GM21423 (cell line): ENCODE data around the gene VPS52.

Experiments used
- ATAC-seq: cut with Tn5 transposase; IDR thresholded peaks from one replicate; pipeline ENCODE4 v1.9.1; 2021; ENCODE audit warnings: mild to moderate bottlenecking, moderate library complexity; ENCODE audit not compliant: unreplicated experiment

Gene VPS52, protein sequence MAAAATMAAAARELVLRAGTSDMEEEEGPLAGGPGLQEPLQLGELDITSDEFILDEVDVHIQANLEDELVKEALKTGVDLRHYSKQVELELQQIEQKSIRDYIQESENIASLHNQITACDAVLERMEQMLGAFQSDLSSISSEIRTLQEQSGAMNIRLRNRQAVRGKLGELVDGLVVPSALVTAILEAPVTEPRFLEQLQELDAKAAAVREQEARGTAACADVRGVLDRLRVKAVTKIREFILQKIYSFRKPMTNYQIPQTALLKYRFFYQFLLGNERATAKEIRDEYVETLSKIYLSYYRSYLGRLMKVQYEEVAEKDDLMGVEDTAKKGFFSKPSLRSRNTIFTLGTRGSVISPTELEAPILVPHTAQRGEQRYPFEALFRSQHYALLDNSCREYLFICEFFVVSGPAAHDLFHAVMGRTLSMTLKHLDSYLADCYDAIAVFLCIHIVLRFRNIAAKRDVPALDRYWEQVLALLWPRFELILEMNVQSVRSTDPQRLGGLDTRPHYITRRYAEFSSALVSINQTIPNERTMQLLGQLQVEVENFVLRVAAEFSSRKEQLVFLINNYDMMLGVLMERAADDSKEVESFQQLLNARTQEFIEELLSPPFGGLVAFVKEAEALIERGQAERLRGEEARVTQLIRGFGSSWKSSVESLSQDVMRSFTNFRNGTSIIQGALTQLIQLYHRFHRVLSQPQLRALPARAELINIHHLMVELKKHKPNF

DNA sequence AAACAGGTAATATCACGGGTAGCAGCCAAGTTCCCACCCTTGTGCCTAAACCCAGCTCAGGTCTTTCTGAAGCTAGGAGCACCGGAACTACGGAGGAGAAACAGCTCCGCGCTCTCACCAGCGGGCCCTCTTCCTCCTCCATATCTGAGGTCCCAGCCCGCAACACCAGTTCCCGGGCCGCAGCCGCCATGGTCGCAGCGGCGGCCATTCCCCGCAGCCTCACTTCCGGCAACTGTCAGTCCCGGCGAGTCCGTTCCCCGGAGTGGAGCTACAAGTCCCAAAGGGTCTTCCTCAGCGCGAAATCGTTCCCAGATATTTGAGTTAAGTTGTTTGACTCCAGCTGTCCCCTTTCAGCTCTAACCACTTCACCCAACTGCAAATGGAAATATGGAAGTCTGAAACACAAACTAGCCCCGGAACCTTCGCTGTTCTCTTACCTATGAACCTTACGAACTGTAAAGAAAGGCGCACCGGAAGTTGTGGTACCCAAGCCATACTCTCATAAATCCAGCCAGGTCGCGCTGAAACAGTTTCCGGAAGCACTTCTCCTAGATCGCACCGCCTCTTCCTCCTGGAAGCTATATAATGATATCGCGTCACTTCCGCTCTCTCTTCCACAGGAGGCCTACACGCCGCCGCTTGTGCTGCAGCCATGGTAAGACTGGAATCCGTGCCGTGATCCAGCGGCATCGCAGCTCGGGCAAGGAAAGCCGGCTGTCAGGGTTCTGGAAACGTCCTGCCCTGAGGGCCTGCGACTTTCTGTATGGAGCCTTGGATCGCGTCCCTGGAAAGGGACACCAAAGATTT, at the start of gene VPS52, which contains the start of gene RPS18:
Gene VPS52 (minus strand): TSS at position 409 of the 807 bp plus-strand sequence. CDS start 201 bp downstream, at position 208.
Gene RPS18 (plus strand): TSS at position 608 of the 807 bp plus-strand sequence. CDS start 45 bp downstream, at position 653.
- ATAC-seq: peak; percentile 78

DNA sequence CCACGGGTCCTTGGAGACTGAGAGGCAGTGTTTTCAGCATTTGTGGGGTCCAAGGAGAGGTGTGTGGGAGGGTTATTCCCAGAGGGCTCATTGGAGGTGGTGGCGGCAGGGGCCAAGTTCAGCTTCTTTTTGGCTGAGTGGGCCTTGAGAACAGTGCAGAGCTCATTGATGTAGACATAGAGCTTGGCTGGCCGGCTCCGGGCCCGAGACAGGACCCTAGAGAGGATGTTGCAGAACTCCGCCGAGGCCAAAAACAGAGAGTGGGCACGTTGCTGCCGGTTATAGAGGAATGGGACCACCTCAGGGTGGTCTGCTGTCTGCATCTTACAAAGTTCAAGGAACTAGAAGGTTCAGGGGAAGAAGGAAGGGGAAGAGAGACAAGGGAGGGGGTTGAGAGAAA, 49.6 kb upstream of the VPS52 start:
- no peak for ATAC-seq

DNA sequence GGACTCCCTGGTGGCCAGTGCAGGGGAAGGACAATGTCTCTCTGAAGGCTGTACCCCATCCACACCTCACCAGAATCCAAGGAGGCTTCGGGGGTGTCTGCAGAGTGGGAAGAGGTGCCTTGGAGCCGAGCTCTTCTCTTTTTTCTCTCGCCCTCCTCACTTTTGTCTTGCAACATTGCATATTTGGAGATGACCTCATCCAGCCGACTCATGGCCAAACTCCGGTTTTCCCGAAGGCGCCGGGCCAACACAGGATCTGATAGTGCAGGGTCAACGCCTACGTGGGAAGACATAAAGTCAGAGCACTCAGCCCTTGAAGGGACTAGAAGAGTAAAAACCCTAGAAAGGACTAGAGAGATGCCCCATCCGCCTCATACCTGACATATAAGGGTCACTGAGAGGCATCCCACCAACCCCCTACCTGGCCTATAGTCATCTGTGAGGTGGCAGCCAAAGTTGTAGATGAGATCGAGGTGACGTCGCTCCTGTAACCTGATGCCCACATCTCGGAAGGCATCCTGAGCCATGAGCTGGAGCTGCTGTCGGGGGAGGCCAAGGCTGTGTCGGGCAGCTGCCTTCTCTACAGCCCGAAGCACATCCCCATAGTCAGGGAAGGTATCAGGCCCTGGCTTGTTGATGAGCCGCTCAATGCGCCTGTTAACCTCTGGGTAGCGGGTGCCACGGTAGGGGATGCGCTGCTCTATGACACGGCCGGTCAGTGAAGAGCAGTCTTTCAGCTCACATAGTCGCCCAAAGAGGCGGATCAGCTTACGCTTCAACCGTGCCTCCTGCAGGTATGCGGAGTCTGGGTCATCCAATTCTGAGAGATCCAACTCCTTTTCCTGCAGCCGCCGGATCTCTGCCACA, 48.9 kb upstream of the VPS52 start:
- no peak for ATAC-seq

DNA sequence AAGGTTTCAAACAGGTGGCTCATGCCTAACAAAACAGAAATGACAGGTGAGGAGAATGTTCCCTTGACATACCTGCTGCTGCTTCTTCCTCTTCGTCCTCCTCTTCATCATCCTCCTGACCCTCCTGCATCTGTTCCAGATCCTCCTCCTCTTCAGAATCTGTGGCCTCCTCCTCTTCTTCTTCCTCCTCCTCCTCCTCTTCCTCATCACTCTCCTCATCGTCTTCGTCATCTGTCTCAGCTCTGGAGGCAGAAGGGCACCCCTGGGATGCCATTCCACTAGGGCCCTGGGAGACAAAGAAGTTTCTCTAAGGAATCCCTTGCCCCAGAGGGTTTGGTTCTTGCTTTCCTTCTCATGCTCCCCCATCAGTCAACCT, 48.3 kb upstream of the VPS52 start:
- ATAC-seq: no peak

DNA sequence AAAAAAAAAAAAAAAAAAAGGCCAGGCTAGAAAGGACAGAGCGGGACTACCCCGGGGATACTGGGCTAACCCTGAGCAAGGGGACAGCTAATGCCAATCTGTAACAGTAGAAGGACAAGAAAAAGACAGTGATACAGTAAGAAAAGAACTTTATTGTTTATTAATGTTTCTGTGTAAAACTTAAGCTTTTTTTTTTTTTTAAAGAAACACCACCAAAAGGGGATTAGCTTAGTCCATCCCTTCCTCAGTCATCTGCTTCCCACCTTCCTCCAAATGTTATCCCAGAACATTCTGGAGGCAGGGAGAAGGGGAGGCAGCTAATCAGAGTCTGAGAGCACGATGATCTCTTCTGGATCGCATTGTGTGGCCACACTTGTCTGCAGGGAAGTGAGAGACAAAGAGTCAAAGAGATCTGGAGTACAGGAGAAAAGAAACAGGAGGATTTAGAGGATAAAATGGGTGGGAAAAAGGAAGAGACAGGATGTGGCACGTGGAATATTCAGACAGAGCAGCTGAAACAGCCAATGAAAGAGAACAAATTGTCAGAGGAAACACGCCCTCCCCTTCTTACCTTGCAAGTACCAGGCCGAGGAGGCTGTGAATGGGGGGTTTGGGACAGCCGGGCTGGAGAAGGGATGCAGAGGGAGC, 46.9 kb upstream of the VPS52 start:
- no peak for ATAC-seq

DNA sequence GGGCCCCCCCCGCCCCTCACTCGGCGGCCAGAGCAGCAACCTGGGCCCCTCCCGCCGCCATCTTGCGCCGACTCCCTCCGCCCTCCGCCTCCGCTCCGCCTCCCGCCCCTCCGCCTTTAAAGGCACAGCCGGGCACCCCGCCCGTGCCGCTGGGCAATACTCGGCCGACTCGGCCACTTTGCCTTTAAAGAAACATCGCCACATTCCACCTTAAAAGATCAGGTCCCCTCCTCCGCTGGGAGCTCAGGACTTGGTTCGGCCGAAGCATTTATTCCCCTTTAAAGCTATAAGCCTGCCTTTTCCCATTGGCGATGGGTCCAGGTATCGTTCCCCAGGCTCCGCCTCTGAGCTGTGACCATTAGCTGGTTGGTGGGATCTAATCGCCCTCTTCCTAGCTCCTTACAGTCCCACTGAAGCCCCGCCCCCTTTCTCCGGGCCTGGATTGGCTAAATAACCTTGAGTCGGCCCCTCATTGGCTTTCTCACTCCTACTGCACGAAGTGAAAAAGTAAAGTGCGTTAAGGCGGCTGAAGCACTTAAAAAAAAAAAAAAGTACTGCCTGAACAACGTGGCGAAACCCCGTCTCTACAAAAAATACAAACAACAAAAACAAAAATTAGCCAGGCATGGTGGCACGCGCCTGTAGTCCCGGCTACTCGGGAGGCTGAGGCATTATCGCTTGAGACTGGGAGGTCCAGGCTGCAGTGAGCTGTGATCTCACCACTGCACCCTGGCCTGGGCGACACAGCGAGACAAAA, 46.2 kb upstream of the VPS52 start, which contains the start of gene ZBTB22:
Gene ZBTB22 (minus strand): TSS at position 76 of the 757 bp plus-strand sequence. CDS start 828 bp downstream, outside the sequence.
- ATAC-seq: peak; percentile 45

DNA sequence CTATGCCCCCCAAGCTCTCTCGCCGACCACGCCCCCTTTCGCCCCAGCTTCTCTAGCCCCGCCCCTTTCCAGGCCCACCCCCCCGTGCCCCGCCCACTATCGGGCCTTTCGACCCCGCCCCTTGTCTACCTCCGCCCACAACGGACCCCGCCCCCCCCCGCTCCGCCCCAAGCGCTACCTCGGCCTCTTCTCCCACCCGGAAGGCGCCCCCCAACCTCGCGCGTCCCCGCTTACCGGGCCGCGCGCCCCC, 45.7 kb upstream of the VPS52 start:
- no peak for ATAC-seq

DNA sequence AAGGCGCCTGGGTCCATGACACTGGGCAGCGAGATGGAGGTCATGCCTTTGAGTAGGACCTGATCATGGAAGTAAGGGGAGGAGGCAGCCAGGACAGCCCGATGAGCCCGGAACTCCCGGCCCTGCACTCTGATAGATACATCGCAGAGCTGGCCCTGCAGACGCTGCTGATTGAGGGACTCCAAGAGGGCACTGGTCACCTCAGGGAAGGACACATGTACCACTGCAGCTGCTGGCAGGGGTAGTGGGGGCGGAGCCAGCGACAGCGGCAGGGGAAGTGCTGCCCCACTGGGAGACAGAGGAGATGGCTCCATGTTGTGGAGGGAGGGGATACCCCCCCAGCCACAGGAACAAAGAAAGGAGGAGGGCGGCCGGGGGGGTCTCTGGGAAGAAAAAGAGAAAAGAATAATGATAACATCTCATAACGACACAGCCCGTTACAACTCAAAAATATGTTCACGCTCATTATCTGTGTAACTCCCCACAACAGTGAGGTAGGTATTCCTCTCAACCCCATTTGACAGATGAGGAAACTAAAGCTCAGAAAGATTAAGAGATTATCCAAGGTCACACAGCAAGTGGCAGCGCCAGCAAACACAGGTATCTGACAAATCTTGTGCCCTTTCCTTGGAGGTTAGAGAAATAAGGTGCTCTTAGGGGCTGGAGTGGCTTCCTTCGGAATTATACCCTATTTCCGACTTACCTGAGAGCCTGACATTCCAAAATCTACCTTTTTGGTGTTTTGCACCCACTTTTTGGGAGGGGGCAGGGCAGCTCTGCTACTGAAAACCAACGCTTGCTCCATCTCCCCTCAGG, 45.1 kb upstream of the VPS52 start:
- ATAC-seq: no peak

DNA sequence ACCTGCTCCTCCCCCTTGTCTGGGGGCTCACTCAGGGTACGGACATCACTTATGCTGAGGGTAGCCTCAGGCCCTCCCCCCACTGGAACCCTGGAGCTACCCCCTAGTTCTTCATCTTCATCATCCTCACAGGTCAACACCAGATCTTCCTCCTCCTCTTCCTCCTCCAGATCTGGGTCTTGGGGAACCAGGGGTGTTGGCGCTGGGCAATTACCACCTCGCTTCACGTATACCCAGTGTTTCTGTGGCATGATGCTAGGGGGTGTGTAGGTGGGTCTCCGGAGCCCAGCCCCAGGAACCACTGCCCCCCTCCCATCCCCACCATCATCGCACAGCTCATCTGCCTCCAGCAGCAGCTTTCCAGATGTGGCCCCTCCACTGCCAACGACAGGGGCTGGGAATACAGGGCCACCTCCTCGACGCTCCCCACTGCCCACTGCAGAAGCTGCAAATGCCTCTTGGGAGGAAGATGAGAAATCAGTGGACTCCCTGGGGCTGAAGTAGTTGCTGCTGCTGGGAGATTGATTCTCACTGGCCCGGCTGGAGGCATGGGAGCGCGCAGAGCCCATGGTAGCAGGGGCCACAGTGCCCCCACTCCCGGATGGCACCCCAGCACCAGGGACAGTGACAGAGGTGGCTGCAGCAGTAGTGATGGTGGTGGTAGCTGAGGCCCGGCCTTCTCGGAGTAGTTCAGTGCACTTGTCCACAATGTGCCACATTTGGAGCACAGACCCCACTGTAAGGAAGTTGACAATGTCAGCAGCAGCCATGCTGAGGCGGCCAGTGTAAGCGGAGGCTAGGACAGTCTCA, 44.3 kb upstream of the VPS52 start:
- ATAC-seq: no peak

DNA sequence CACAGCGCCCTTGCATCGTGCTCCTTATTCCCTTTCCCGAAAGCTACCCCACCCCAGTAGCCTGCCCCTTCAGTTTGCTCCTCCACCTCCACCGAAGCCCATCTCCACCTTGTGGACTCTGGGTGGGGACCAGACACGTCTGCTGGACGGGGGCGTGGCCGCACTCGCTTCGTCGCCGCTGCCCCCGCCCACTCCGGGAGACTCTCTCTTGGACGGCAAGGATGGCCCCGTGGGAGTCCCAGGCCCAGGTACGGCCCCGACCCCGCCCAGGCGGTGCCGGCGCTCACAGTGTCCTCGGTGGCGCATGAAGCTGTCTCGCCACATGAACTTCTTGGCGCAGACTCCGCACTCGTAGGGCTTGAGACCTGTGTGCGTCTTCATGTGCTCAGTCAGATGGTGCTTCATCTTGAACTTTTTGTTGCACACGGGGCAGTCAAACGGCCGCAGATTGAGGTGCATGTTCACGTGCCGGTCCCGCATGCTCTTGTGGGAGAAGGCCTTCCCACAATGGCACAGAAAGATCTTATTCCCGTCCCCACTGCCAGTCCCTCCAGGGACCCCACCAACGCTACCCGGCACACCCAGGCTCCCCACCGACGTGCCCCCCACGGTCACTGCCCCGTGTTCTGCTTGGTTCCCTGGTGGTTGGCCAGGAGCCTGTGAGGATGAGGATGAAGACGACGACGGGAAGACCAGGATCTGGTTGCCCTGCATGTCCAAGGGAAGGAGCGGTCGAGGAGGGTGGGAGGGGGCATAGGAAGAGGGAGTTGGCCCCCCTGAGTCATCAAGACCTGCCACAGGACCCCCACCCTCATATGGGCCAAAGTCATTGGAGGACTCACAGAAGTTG, 43.5 kb upstream of the VPS52 start:
- ATAC-seq: no peak

DNA sequence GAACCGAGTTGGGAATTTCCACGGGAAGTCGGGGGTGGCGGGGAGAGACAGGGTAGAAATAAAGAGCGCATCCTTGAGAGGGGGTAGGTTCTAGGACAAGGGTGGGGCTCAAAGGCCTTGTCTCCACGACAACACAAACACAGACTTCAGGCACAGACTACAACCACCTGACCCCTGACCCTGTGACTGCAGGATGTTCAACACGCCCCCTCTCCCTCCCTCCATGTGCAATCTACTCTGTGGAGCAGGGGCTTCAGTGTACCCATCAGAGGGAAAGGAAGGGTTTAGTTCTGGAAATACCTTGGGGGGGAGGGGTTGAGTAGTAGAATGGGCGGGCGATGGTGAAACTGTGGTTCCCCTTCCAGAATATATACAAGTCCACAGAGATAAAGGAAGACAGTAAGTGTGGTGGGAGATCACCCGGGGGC, 42.9 kb upstream of the VPS52 start:
- ATAC-seq: no peak

DNA sequence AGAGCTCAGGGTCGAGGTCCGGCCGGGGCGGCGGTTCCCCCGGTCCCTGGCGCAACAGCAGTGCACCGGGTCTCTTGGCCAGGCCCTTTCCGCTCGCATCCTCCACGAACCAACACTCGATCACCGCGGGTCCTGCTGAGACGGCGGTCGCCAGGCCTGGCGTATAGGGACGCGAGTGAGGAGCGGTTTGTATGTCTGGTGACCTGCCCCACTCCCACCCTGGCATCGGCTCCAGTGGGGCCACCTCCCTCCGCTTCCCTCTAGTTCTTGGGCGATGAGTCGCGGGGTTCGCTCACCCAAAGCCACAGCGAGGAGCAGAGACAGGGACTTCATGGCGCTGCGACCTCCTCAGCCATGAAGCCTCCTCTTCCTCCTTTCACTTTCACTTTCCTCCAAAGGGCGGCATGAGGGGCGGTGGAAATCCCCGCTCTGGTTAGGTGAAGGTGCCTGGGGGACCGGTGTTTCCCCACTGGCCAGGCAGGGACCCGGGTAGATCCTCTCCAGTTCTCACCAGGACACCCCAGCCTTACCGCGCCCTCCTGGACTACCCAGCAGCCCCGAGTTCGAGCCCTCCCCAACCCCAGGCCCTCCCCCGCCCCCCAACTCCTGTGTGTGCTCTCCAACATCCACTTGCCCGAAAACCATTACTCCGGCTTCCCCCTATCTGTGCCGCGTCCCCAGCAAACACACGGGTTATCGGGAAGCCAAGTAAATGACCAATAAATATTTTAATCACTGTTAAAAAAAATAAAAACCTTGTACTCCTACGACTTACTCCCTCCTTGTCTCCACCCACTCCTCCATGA, 42.2 kb upstream of the VPS52 start, which contains the start of gene TAPBP:
Gene TAPBP (minus strand): TSS at position 370 of the 806 bp plus-strand sequence. CDS start 37 bp downstream, at position 333.
- peak; percentile 35 for ATAC-seq

DNA sequence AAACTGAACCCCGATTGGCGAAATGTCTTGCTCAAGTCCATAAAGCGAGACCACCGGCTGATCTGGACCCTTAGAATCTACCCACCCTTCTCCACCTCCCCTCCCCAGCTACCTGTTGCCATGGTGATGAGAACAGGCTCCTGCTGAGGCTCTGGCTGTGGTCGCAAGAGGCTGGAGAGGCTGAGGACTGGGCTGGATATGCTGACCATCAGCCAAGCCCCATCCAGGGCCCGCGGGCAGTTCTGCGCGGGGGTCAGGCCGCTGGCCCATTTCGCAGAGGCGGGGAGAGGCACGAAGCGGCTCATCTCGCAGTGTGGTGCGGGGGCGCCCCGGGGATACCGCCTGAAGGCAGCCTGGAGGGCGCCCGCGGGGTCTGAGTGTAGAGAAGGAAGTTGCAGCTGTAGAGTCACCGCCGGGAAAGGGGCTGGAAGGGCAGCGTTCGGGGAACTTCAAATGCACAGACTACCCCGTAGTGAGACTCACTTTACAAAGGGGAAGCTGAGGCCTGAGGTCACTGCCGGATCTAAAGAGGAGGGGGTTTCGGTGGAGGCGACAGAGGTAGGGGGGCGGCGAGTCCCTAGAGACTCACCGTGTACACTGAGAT, 41.5 kb upstream of the VPS52 start:
- ATAC-seq: peak; percentile 3

DNA sequence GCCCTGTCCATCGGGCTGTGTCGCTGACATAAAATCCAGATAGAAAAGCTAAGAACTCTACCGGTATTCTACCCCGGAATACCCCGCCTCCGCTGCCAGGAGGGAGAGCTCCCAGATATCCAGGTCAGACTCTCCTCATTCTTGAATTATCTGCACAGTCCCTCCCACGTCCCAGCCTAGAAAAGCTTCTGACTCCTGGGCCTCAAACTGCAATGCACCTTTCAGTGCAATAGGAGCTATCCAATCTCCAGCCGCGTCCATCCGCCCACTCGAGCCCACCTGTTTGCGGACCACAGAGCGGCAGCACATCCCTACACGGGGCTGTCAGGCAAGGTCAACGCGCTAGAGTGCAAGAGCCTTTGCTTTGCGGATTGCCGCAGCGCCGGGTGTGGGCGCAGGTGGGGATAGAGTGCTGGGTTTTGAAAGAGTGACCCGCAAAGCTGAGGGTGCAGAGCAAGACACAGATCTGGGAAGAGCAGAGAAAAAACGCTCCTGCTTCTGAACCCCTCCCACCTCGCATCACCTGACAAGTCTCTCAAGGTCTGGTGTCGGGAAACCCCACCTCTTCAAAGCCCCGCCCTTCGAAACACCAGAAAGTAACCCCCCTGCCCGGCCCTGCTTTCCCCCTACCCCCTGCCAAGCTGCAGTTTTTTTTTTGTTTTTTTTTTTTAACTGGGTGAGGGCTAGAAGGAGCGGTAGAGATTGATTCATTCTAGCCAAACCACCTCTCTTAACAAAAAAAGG, 40.9 kb upstream of the VPS52 start:
- ATAC-seq: peak; percentile 29

DNA sequence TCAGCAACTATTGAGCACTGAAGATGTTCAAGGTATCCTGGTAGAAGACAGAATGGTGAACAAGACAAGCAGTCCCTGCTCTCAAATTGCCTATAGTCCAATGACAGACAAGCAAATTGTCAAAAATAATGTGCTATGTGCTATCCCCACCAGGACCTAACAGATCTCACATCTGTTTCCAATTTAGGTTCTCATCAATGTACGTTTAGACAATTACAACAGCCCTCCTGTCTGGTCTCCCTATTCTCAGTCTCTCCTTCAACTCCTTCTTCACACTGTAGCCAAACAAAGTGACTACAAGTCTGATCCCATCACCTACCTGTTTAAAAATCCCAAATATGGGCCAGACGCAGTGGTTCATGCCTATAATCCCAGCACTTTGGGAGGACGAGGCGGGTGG, 34.7 kb upstream of the VPS52 start:
- ATAC-seq: no peak
